ENCODE data around the gene GSTO2. TPM values are rescaled to one million over a fixed set of nuclear protein-coding genes. Genes with fewer than 3 reads are reported as not detected.

GSTO2 gene
- total and polyA plus RNA-seq, 2 donors from 2014 or later: 22.3 to 56.7 TPM

- DNase-seq (peak in 1 of 5 donors; percentile 84), FAIRE-seq (no peak)
- no peak overlapping the region for H3K9ac ChIP-seq (ENCODE audit: low read length in 3 of 3)
- intact Hi-C loops (cut with DNase I): no loop called here
- H3K27ac ChIP-seq (ENCODE audit: low read depth in 2 of 2, low read length in 2 of 2): peak overlapping the region; percentile 69 to 78
- H3K27me3 ChIP-seq (ENCODE audit: control insufficient read depth, insufficient read depth, low read length): no peaks in the 10 kb centered on the region
- no peaks in the 10 kb centered on the region for H3K36me3 ChIP-seq (ENCODE audit: control insufficient read depth in 2 of 3, insufficient read depth in 3 of 3, low read length in 3 of 3)
- no peaks in the 10 kb centered on the region for H3K9me3 ChIP-seq (ENCODE audit: control insufficient read depth in 2 of 3, insufficient read depth in 1 of 3, low read length in 3 of 3)
- H3K4me3 ChIP-seq (ENCODE audit: low read length in 3 of 3): peak overlapping the region in 1 of 3 donors; percentile 17
- peaks cover 7 to 76% (median 56%) of the 10 kb centered on the region in 3 donors for H3K4me1 ChIP-seq (ENCODE audit: control insufficient read depth in 2 of 3, insufficient read depth in 2 of 3, low read depth in 1 of 3, low read length in 3 of 3)
- TF ChIP-seq CTCF (IDR thresholded peaks at IDR 0.05; ENCODE audit: borderline replicate concordance, extremely low read depth, insufficient read depth): no peak
Observed at GRCh38 chr10:104325436-104326435, 56.8 kb downstream of the GSTO2 start.

- H3K4me1 ChIP-seq (ENCODE audit: control insufficient read depth in 2 of 3, insufficient read depth in 2 of 3, low read depth in 1 of 3, low read length in 3 of 3): peaks cover 8 to 79% (median 59%) of the 10 kb centered on the region in 3 donors
- peak overlapping the region in 1 of 3 donors; percentile 59 for H3K9ac ChIP-seq (ENCODE audit: low read length in 3 of 3)
- intact Hi-C loops (cut with DNase I): no loop called here
- H3K27ac ChIP-seq (ENCODE audit: low read depth in 2 of 2, low read length in 2 of 2): peak overlapping the region in 1 of 2 donors; percentile 78
- no peaks in the 10 kb centered on the region for H3K36me3 ChIP-seq (ENCODE audit: control insufficient read depth in 2 of 3, insufficient read depth in 3 of 3, low read length in 3 of 3)
- no peak for FAIRE-seq
- no peak overlapping the region for H3K4me3 ChIP-seq (ENCODE audit: low read length in 3 of 3)
- H3K9me3 ChIP-seq (ENCODE audit: control insufficient read depth in 2 of 3, insufficient read depth in 1 of 3, low read length in 3 of 3): no peaks in the 10 kb centered on the region
- no peak for TF ChIP-seq CTCF (IDR thresholded peaks at IDR 0.05; ENCODE audit: borderline replicate concordance, extremely low read depth, insufficient read depth)
- DNase-seq: no peak
- no peaks in the 10 kb centered on the region for H3K27me3 ChIP-seq (ENCODE audit: control insufficient read depth, insufficient read depth, low read length)
Observed at GRCh38 chr10:104326991-104327610, 58.1 kb downstream of the GSTO2 start.

- intact Hi-C loops (cut with DNase I): no loop called here
- Histone ChIP-seq H3K9me3 (ENCODE audit: control insufficient read depth in 2 of 3, insufficient read depth in 1 of 3, low read length in 3 of 3) (no peaks in the 10 kb centered on the region), H3K36me3 (ENCODE audit: control insufficient read depth in 2 of 3, insufficient read depth in 3 of 3, low read length in 3 of 3) (no peaks in the 10 kb centered on the region), H3K4me1 (ENCODE audit: control insufficient read depth in 2 of 3, insufficient read depth in 2 of 3, low read depth in 1 of 3, low read length in 3 of 3) (peaks cover 8 to 75% (median 63%) of the 10 kb centered on the region in 3 donors), H3K27ac (ENCODE audit: low read depth in 2 of 2, low read length in 2 of 2) (peak overlapping the region; percentile 78 to 81), H3K4me3 (ENCODE audit: low read length in 3 of 3) (peak overlapping the region in 2 of 3 donors; percentile 20 to 34), H3K9ac (ENCODE audit: low read length in 3 of 3) (peak overlapping the region; percentile 4 to 59 (median 8)), H3K27me3 (ENCODE audit: control insufficient read depth, insufficient read depth, low read length) (no peaks in the 10 kb centered on the region)
- DNase-seq (peak; percentile 54 to 85 (median 80)), FAIRE-seq (no peak)
- no peak for TF ChIP-seq CTCF (IDR thresholded peaks at IDR 0.05; ENCODE audit: borderline replicate concordance, extremely low read depth, insufficient read depth)
Observed at GRCh38 chr10:104327745-104328645, 59.0 kb downstream of the GSTO2 start.

Data from kidney (tissue), 14 donors.